Sigmoid colon (tissue), 7 donors: Measurements from ENCODE around the gene GMPR2. TPM values are rescaled to one million over a fixed set of nuclear protein-coding genes. Genes with fewer than 3 reads are reported as not detected.

Experiments
- DNase-seq: peaks from one replicate; pipeline ENCODE4 v3.0.0-alpha.2; 2019
- H3K27ac ChIP-seq, 4 donors: fragments of 200-600 bp; sonication (generic); one replicate each; pipeline ENCODE4 v1.5.1; 2016 to 2019; ENCODE audit warnings: mild to moderate bottlenecking in 1 of 4
- H3K27me3 ChIP-seq, 3 donors: fragments of 200-600 bp; sonication (generic); one replicate each; pipeline ENCODE4 v1.5.1; 2019; ENCODE audit warnings: mild to moderate bottlenecking in 1 of 3
- H3K36me3 ChIP-seq, 4 donors: fragments of 200-600 bp; sonication (generic); one replicate each; pipeline ENCODE4 v1.5.1; 2016 to 2019
- H3K4me1 ChIP-seq, 4 donors: fragments of 200-600 bp; sonication (generic); one replicate each; pipeline ENCODE4 v1.5.1; 2017 to 2019
- H3K4me3 ChIP-seq, 4 donors: fragments of 200-600 bp; sonication (generic); one replicate each; pipeline ENCODE4 v1.5.1; 2017 to 2019; ENCODE audit warnings: mild to moderate bottlenecking in 2 of 4, moderate library complexity in 1 of 4
- H3K9me3 ChIP-seq, 4 donors: fragments of 200-600 bp in 3 of 4; sonication (generic) in 3 of 4; one replicate each; pipeline versions ENCODE4 v1.5.1 to v1.6.1; 2013 to 2019
- EP300 ChIP-seq, 4 donors: sonication (generic); formaldehyde crosslinking; IDR thresholded peaks; one replicate each; pipeline ENCODE4 v1.6.1; 2017; ENCODE audit warnings: antibody characterized with exemption in 4 of 4
- POLR2A ChIP-seq, 2 donors: fragments of 450-650 bp; IDR thresholded peaks; one replicate each; pipeline ENCODE4 v1.6.1; 2016; ENCODE audit warnings: antibody characterized with exemption in 2 of 2, mild to moderate bottlenecking in 2 of 2, moderate library complexity in 2 of 2
- POLR2AphosphoS5 ChIP-seq, 4 donors: sonication (generic); formaldehyde crosslinking; IDR thresholded peaks; one replicate each; pipeline ENCODE4 v1.6.1; 2017; ENCODE audit warnings: antibody characterized with exemption in 4 of 4
- WGBS, 2 donors: extraction: QIAGEN DNeasy Blood & Tissue Kit; methylation state at CpG; one replicate each; pipeline ENCODE4 v1.1.7; 2013; 5-methylcytosine and 5-hydroxymethylcytosine counted together
- intact Hi-C: fragments of 100-400 bp; cut with DNase I; formaldehyde crosslinking; loops from one replicate; pipeline ENCODE4 v1.15.1; 2023
- polyA plus RNA-seq, 3 donors: library from polyadenylated mRNA; stranded (reverse); fragments of 200-250 nt; gene quantifications; one replicate each; pipeline ENCODE4 v1.2.3, GENCODE V29; 2013
- total RNA-seq, 4 donors: library from RNA; depleted of rRNA; stranded (reverse); fragments of >200 nt; gene quantifications; one replicate each; pipeline ENCODE4 v1.1.0, GENCODE V29; 2016
- TF ChIP-seq, protein P1 (sequence below), 4 experiments: fragments of 450-650 bp in 3 of 4; fragments of 200-600 bp in 1 of 4; IDR thresholded peaks; one replicate each; pipeline ENCODE4 v1.5.1; 2016 to 2019; ENCODE audit warnings: antibody characterized with exemption in 4 of 4, mild to moderate bottlenecking in 3 of 4, moderate library complexity in 2 of 4
- donor health status: healthy with polysubstance abuse.
- donor health status: Bipolar disorder and iron deficiency.
- donor health status: healthy.

GMPR2 gene
- total and polyA plus RNA-seq, 7 donors, result 44.3 to 97.1 (median 56.5) TPM

DNA sequence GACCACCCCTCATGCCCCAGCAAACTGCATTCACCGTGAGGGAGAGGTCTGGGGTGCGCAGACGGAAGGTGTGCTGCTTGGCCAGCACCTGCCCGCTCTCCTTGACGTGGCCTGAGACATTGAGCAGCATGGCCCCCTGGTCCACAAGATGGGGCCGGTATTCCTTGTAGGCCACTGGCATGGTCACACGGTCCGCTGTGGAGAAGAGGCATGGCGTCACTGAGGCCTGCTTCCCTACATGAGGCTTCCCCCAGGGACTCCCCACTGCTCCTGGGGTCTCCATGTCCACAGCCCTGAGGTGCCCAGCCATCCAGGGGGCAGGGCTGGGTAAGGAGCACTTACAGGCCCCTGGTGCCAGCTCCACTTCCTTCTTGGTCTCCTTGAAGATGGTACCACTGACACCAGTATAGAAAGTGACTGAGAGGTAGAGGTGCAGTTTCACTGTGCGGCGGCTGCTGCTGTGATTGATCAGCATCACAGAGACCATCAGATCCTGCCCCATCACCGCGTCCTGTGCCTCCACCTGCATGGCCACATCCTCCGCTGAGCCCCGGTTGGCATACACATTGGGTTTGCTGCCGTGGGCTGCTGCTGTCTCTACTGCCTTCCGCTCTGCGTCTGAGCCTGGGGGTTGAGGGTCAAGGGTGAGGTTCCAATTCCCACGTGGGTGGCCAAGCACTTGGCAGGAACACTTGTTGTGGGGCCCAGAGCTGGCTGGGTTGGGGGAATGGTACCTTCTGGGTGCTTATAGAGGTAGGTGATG, 22.1 kb downstream of the GMPR2 start:
- 93 to 97% methylated on average over 19 of the region's 19 CpGs for WGBS, 2 donors
- Histone ChIP-seq H3K9me3 (no peaks in the 10 kb centered on the region), H3K4me3 (no peak overlapping the region), H3K4me1 (no peaks in the 10 kb centered on the region), H3K27ac (no peak overlapping the region), H3K27me3 (no peaks in the 10 kb centered on the region), H3K36me3 (no peaks in the 10 kb centered on the region)
- DNase-seq, result no peak
- TF ChIP-seq EP300 (IDR thresholded peaks at IDR 0.05) (no peak), POLR2A (IDR thresholded peaks at IDR 0.05) (no peak), POLR2AphosphoS5 (IDR thresholded peaks at IDR 0.05) (no peak)
- TF ChIP-seq, protein P1, sequence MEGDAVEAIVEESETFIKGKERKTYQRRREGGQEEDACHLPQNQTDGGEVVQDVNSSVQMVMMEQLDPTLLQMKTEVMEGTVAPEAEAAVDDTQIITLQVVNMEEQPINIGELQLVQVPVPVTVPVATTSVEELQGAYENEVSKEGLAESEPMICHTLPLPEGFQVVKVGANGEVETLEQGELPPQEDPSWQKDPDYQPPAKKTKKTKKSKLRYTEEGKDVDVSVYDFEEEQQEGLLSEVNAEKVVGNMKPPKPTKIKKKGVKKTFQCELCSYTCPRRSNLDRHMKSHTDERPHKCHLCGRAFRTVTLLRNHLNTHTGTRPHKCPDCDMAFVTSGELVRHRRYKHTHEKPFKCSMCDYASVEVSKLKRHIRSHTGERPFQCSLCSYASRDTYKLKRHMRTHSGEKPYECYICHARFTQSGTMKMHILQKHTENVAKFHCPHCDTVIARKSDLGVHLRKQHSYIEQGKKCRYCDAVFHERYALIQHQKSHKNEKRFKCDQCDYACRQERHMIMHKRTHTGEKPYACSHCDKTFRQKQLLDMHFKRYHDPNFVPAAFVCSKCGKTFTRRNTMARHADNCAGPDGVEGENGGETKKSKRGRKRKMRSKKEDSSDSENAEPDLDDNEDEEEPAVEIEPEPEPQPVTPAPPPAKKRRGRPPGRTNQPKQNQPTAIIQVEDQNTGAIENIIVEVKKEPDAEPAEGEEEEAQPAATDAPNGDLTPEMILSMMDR (IDR thresholded peaks at IDR 0.05), result no peak
- intact Hi-C loops, result no loop called here

DNA sequence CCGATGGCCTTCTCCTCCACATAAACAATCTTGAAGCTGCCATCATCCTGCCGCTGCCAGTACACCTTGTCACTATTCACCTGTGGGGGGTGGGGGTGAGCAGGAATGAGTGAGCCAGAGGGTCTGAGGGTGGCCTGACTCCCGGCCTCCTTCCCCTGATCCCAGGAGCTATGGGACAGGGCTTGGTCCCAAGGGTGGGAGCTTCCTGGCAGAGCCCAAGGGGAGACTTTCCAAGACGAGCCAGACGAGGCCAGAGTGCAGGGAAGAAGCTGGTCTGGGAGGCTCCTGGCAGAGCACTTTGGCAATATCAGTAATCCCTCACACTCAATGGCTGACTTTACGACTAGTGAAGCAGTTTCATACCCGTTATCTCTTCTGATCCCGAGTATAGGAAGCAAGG, 22.7 kb downstream of the GMPR2 start:
- no peaks in the 10 kb centered on the region for H3K4me1 ChIP-seq
- no peaks in the 10 kb centered on the region for H3K27me3 ChIP-seq
- TF ChIP-seq POLR2AphosphoS5 (IDR thresholded peaks at IDR 0.05) (no peak), EP300 (IDR thresholded peaks at IDR 0.05) (no peak), POLR2A (IDR thresholded peaks at IDR 0.05) (no peak)
- TF ChIP-seq, protein P1 (IDR thresholded peaks at IDR 0.05), result no peak
- H3K9me3 ChIP-seq, result no peaks in the 10 kb centered on the region
- no peak overlapping the region for H3K4me3 ChIP-seq
- DNase-seq, result no peak
- WGBS, 2 donors, result 90% methylated on average over 8 of the region's 8 CpGs
- no peaks in the 10 kb centered on the region for H3K36me3 ChIP-seq
- H3K27ac ChIP-seq, result no peak overlapping the region
- intact Hi-C loops, result no loop called here

DNA sequence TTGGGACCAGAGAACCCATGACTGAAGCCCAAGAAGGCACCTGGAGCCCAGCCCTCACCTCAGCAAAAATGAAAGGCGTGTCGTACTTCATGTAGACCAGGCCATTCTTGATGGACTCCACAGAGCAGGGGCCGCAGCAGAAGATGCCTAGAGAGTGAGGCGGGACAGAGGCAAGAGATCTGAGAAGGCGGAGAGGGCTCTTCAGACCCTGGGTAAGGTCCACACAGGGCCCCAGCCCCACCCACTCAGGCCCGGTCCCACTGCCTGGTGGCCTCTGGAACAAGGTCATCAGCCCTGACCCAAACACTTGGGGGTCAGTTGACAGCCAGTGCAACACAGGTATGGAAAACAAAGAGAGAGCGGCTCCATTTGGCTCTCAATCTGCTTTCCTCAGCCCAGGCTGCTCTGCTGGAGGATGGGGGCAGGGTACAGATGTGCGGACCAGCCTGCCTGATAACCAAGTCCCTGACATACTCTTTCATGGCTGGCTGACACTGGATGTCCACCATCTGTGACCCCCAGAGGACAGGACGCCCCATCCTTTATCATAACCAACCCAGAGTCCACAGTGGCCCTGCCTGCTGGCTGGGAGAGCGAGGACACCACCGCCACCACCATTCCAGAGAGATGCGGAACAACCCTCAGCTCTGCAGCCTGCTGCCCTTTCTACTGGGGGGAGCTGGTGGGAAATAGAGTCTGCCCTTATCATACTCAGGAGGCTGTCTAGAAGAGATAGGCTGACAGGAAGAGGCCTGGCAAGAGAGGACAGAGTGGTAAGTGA, 23.4 kb downstream of the GMPR2 start:
- TF ChIP-seq EP300 (IDR thresholded peaks at IDR 0.05) (no peak), POLR2A (IDR thresholded peaks at IDR 0.05) (no peak), POLR2AphosphoS5 (IDR thresholded peaks at IDR 0.05) (no peak)
- TF ChIP-seq, protein P1 (IDR thresholded peaks at IDR 0.05), result no peak
- Histone ChIP-seq H3K27me3 (no peaks in the 10 kb centered on the region), H3K4me3 (no peak overlapping the region), H3K9me3 (no peaks in the 10 kb centered on the region), H3K36me3 (no peaks in the 10 kb centered on the region), H3K27ac (no peak overlapping the region), H3K4me1 (no peaks in the 10 kb centered on the region)
- DNase-seq, result no peak
- WGBS, 2 donors, result 95 to 96% methylated on average over 12 of the region's 12 CpGs
- intact Hi-C loops, result no loop called here

DNA sequence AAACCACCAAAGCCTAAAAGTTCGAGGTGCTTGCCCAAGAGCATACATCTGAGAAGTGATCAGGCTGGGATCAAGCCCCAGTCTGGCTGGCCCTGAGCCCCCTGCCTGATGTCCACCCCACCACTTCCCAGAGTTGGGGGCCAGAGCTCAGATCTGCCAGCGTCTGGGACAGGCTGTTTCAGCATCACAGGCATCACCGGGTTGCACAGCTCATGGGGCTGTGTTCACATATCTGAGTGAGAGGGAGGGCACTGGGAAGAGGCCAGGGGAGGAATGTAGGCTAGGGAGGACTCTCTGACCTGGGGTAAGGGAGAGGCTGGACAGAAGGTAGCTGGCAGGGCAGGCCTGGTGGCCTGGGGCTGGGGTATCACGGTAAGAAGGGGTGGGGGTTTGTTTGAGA, 24.2 kb downstream of the GMPR2 start:
- Histone ChIP-seq H3K4me1 (no peaks in the 10 kb centered on the region), H3K36me3 (no peaks in the 10 kb centered on the region), H3K27ac (no peak overlapping the region), H3K27me3 (no peaks in the 10 kb centered on the region), H3K9me3 (no peaks in the 10 kb centered on the region), H3K4me3 (no peak overlapping the region)
- no peak for TF ChIP-seq POLR2AphosphoS5 (IDR thresholded peaks at IDR 0.05)
- no peak for TF ChIP-seq POLR2A (IDR thresholded peaks at IDR 0.05)
- no peak for TF ChIP-seq EP300 (IDR thresholded peaks at IDR 0.05)
- TF ChIP-seq, protein P1 (IDR thresholded peaks at IDR 0.05), result no peak
- intact Hi-C loops, result no loop called here
- DNase-seq, result no peak
- 86 to 87% methylated on average over 4 of the region's 4 CpGs for WGBS, 2 donors
